Neuronal stem cell (in vitro differentiated cells): ENCODE results near the gene TBC1D22A.
A peak's percentile ranks its signal among the peaks of the same experiment; 100 is the strongest.

Experiments used
- DNase-seq: peaks from one replicate; pipeline ENCODE4 v3.0.0-alpha.2; 2013; ENCODE audit warnings: low spot score
- H2AFZ ChIP-seq: one replicate; pipeline ENCODE4 v1.6.1; 2013; ENCODE audit warnings: mild to moderate bottlenecking, low read length, inconsistent platforms
- H2AK5ac ChIP-seq: 2 replicates; pipeline ENCODE4 v1.6.1; 2013; ENCODE audit warnings: low read depth, mild to moderate bottlenecking, inconsistent platforms, low read length, moderate library complexity, mixed read lengths
- H2BK120ac ChIP-seq: 2 replicates; pipeline ENCODE4 v1.6.1; 2013; ENCODE audit warnings: low read depth, mild to moderate bottlenecking, inconsistent platforms, low read length, moderate library complexity, mixed read lengths
- H2BK12ac ChIP-seq: one replicate; pipeline ENCODE4 v1.6.1; 2013; ENCODE audit warnings: low read length, inconsistent platforms
- H2BK15ac ChIP-seq: 2 replicates; pipeline ENCODE4 v1.6.1; 2013; ENCODE audit warnings: mild to moderate bottlenecking, low read length, inconsistent platforms, mixed read lengths
- H2BK5ac ChIP-seq: one replicate; pipeline ENCODE4 v1.6.1; 2013; ENCODE audit warnings: inconsistent platforms, mild to moderate bottlenecking, low read length, moderate library complexity
- H3K14ac ChIP-seq: one replicate; pipeline ENCODE4 v1.6.1; 2013; ENCODE audit warnings: low read length, inconsistent platforms
- H3K18ac ChIP-seq: 2 replicates; pipeline ENCODE4 v1.6.1; 2013; ENCODE audit warnings: low read length, inconsistent platforms
- H3K23ac ChIP-seq: 2 replicates; pipeline ENCODE4 v1.6.1; 2013; ENCODE audit warnings: low read depth, mild to moderate bottlenecking, mixed read lengths, low read length, inconsistent platforms; ENCODE audit not compliant: poor library complexity
- H3K27ac ChIP-seq: replicated peaks from 3 replicates; pipeline ENCODE4 v1.5.1; 2013; ENCODE audit warnings: low read length, inconsistent platforms
- H3K27me3 ChIP-seq, 3 experiments: 2 replicates each; pipeline ENCODE4 v1.6.1; 2013; ENCODE audit warnings: low read length in 3 of 3, mild to moderate bottlenecking in 2 of 3, inconsistent platforms in 1 of 3, low read depth in 1 of 3, mixed read lengths in 1 of 3, moderate library complexity in 1 of 3; ENCODE audit not compliant: control insufficient read depth in 3 of 3, insufficient read depth in 3 of 3
- H3K36me3 ChIP-seq, 2 donors: replicated peaks in 1 of 2; 2 replicates each; pipeline ENCODE4 v1.6.1; 2013; ENCODE audit warnings: low read length in 2 of 2; ENCODE audit not compliant: control insufficient read depth in 2 of 2, insufficient read depth in 2 of 2
- H3K4ac ChIP-seq: 2 replicates; pipeline ENCODE4 v1.6.1; 2013; ENCODE audit warnings: inconsistent platforms, mild to moderate bottlenecking, low read length, moderate library complexity
- H3K4me1 ChIP-seq, 2 donors: 1 replicate in 1 of 2; 2 replicates in 1 of 2; pipeline ENCODE4 v1.6.1; 2013; ENCODE audit warnings: low read length in 2 of 2, low read depth in 1 of 2; ENCODE audit not compliant: control insufficient read depth in 2 of 2, insufficient read depth in 1 of 2
- H3K4me2 ChIP-seq: one replicate; pipeline ENCODE4 v1.6.1; 2013; ENCODE audit warnings: mild to moderate bottlenecking, low read length, inconsistent platforms; ENCODE audit not compliant: insufficient read depth, poor library complexity, severe bottlenecking
- H3K4me3 ChIP-seq, 2 donors: 2 replicates each; pipeline ENCODE4 v1.5.1; 2013; ENCODE audit warnings: low read length in 2 of 2, mild to moderate bottlenecking in 2 of 2, inconsistent platforms in 1 of 2, moderate library complexity in 1 of 2
- H3K79me1 ChIP-seq: one replicate; pipeline ENCODE4 v1.6.1; 2013; ENCODE audit warnings: low read depth, mild to moderate bottlenecking, inconsistent platforms, low read length, moderate library complexity
- H3K9ac ChIP-seq: one replicate; pipeline ENCODE4 v1.6.1; 2013; ENCODE audit warnings: mild to moderate bottlenecking, low read depth, low read length, inconsistent platforms; ENCODE audit not compliant: poor library complexity
- H3K9me3 ChIP-seq, 2 donors: replicated peaks in 1 of 2; 2 replicates each; pipeline versions ENCODE3 to v1.6.1; 2013; ENCODE audit warnings: low read length in 2 of 2, mild to moderate bottlenecking in 2 of 2, inconsistent platforms in 1 of 2, low read depth in 1 of 2, mixed read lengths in 1 of 2, moderate library complexity in 1 of 2; ENCODE audit not compliant: control insufficient read depth in 2 of 2, insufficient read depth in 1 of 2
- H4K8ac ChIP-seq: one replicate; pipeline ENCODE4 v1.6.1; 2013; ENCODE audit warnings: low read depth, mild to moderate bottlenecking, inconsistent platforms, low read length, moderate library complexity
- H4K91ac ChIP-seq: one replicate; pipeline ENCODE4 v1.6.1; 2013; ENCODE audit warnings: low read length, low read depth, mild to moderate bottlenecking, inconsistent platforms; ENCODE audit not compliant: poor library complexity
- WGBS, 2 donors: extraction: QIAGEN DNeasy Blood & Tissue Kit; methylation state at CpG; one replicate each; pipeline ENCODE4 v1.1.7; 2013; ENCODE audit warnings: missing lambda C conversion rate in 2 of 2, mixed read lengths in 1 of 2; ENCODE audit not compliant: insufficient read length in 2 of 2, insufficient replicate concordance in 1 of 2; ENCODE audit errors: extremely low coverage in 2 of 2; 5-methylcytosine and 5-hydroxymethylcytosine counted together

Gene TBC1D22A

GRCh38 chr22:46809153-46809885, 46.9 kb downstream of the TBC1D22A start:
- H3K9ac ChIP-seq: no peak overlapping the region
- H2BK12ac ChIP-seq: no peak overlapping the region
- no peak overlapping the region for H3K4me2 ChIP-seq
- H2BK15ac ChIP-seq: no peak overlapping the region
- no peak overlapping the region for H3K14ac ChIP-seq
- H3K79me1 ChIP-seq: peaks cover 7% of the 10 kb centered on the region
- no peak overlapping the region for H2AFZ ChIP-seq
- no peak overlapping the region for H4K91ac ChIP-seq
- H3K23ac ChIP-seq: no peak overlapping the region
- no peak overlapping the region for H2BK120ac ChIP-seq
- H3K18ac ChIP-seq: no peak overlapping the region
- H2BK5ac ChIP-seq: no peak overlapping the region
- no peak overlapping the region for H4K8ac ChIP-seq
- H3K27ac ChIP-seq: no peak overlapping the region
- peaks cover 11 to 17% of the 10 kb centered on the region in 2 donors for H3K4me1 ChIP-seq
- H3K4me3 ChIP-seq: no peak overlapping the region
- no CpG with 5 or more reads among the region's 17 CpGs for WGBS, 2 donors
- no peak for DNase-seq
- no peak overlapping the region for H3K4ac ChIP-seq
- no peak overlapping the region for H2AK5ac ChIP-seq
- H3K36me3 ChIP-seq: peaks cover 5 to 19% of the 10 kb centered on the region in 2 donors
- peaks cover 0 to 2% (median 0%) of the 10 kb centered on the region in 3 experiments for H3K27me3 ChIP-seq
- peaks cover 0 to 4% of the 10 kb centered on the region in 2 donors for H3K9me3 ChIP-seq

DNA sequence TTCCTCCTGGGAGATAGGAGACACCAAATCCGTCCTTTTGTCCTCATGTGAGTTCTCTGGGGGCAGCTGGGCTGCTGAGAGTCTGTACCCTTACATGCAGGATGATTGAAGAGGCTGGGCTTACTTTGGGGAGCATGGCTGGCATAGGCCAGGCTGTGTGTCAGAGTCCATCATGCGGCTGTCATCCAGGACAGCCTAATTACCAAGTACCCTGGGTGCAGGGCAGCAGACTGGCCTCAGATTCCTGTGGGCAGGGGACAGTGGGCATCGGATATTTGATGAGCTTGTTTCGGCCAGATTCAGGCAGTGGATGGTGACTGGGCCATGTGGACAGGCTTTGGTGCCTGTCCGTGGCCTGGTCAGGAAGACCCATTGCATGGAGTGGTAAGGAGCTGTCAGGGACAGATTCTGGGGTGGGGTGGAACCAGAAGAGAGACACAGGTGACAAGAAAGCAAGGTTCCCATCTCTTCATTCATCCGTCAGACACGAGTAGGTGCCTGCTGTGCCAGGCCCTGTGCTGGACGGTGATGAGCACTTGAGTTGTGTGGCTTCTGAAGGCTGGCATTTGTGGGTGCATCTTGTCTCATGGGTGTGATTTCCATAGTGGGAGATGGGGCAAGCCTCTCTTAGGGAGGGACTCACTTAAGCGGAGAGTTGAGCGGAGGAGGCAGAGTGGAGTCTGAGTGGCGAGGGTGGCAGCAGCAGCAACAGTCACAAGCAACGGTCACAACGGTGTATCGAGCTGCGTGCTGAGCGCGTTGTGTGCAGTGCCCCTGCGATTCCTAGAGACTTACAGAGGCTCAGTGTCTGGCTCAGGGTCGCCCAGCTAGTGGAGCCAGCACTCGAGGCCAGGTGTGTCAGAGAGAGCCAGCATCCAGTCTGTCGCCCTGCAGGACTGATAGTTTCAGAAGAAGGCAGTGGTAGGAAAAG, 48.7 kb downstream of the TBC1D22A start:
- peak overlapping the region; percentile 63 for H3K9ac ChIP-seq
- peaks cover 7% of the 10 kb centered on the region for H3K79me1 ChIP-seq
- H2BK5ac ChIP-seq: peak overlapping the region; percentile 49
- peak overlapping the region; percentile 39 for H3K23ac ChIP-seq
- H3K9me3 ChIP-seq: peaks cover 0 to 4% of the 10 kb centered on the region in 2 donors
- H4K8ac ChIP-seq: no peak overlapping the region
- H2BK15ac ChIP-seq: no peak overlapping the region
- H3K4me2 ChIP-seq: no peak overlapping the region
- no CpG with 5 or more reads among the region's 21 CpGs for WGBS, 2 donors
- no peak overlapping the region for H4K91ac ChIP-seq
- peaks cover 0 to 2% (median 0%) of the 10 kb centered on the region in 3 experiments for H3K27me3 ChIP-seq
- no peak overlapping the region for H3K4me3 ChIP-seq
- no peak overlapping the region for H3K27ac ChIP-seq
- no peak overlapping the region for H2BK12ac ChIP-seq
- H3K36me3 ChIP-seq: peaks cover 3 to 11% of the 10 kb centered on the region in 2 donors
- peaks cover 11 to 24% of the 10 kb centered on the region in 2 donors for H3K4me1 ChIP-seq
- H2AFZ ChIP-seq: no peak overlapping the region
- peak overlapping the region; percentile 27 for H3K18ac ChIP-seq
- H2BK120ac ChIP-seq: no peak overlapping the region
- peak overlapping the region; percentile 84 for H3K14ac ChIP-seq
- no peak overlapping the region for H2AK5ac ChIP-seq
- no peak overlapping the region for H3K4ac ChIP-seq
- no peak for DNase-seq

DNA sequence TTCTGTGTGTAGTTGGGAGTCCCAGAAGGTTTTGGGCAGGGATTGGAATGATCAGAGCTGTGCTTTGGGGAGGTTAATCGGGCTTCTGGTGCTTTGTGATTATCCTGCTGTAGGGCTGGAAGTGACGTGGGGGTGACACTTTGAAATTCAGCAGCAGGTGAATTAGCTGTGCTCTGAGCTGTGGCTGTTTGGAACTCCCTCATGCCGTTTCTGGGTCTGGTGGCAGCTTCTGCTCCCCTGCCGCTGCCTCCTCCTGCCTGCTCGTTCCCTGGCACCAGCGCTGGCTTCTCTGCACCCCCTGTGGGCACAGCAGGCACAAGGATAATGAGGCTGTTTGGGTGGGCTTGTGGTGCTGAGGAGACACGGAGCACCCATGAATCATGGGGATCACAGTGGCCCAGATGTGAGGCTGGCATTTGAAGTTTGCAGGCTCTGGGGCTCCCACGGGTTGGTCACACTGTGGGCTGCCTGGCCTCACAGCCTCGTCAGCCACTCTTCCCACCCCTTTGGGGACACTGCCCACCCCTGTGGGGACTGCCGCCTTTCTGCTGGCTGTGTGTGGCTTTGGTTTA, 49.7 kb downstream of the TBC1D22A start:
- H3K18ac ChIP-seq: peak overlapping the region; percentile 79
- peak overlapping the region; percentile 49 for H2BK5ac ChIP-seq
- H3K27me3 ChIP-seq: peaks cover 0 to 2% (median 0%) of the 10 kb centered on the region in 3 experiments
- no peak overlapping the region for H2AK5ac ChIP-seq
- peaks cover 0 to 3% of the 10 kb centered on the region in 2 donors for H3K9me3 ChIP-seq
- peaks cover 7% of the 10 kb centered on the region for H3K79me1 ChIP-seq
- H2AFZ ChIP-seq: no peak overlapping the region
- peak overlapping the region; percentile 47 for H3K9ac ChIP-seq
- no peak overlapping the region for H3K4ac ChIP-seq
- H2BK120ac ChIP-seq: no peak overlapping the region
- peaks cover 11 to 31% of the 10 kb centered on the region in 2 donors for H3K4me1 ChIP-seq
- WGBS, 2 donors: no CpG with 5 or more reads among the region's 10 CpGs
- no peak for DNase-seq
- H3K4me3 ChIP-seq: no peak overlapping the region
- no peak overlapping the region for H2BK15ac ChIP-seq
- no peak overlapping the region for H4K91ac ChIP-seq
- H3K4me2 ChIP-seq: no peak overlapping the region
- H3K14ac ChIP-seq: no peak overlapping the region
- peak overlapping the region; percentile 6 for H3K23ac ChIP-seq
- no peak overlapping the region for H3K27ac ChIP-seq
- no peak overlapping the region for H2BK12ac ChIP-seq
- no peak overlapping the region for H4K8ac ChIP-seq
- peaks cover 3 to 5% of the 10 kb centered on the region in 2 donors for H3K36me3 ChIP-seq
